HEK293 (cell line): Measurements from ENCODE around the gene DPM2.

Experiments
- CTCF ChIA-PET: fragments of 350-600 bp; formaldehyde crosslinking; extraction: SDS; loops from one replicate; lab custom pipeline; 2021; ENCODE audit warnings: antibody characterized with exemption; lab: Yijun Ruan, JAX
- POLR2A ChIA-PET: fragments of 300-600 bp; formaldehyde crosslinking; extraction: SDS; loops from one replicate; lab custom pipeline; 2020; ENCODE audit warnings: antibody characterized with exemption, inconsistent platforms; lab: Yijun Ruan, JAX
- H3K27ac ChIP-seq: fragments of 200-500 bp; sonication (Bioruptor generic); 2 replicates; pipeline ENCODE4 v1.5.1; 2014; ENCODE audit warnings: low read depth, low read length, control low read depth, inconsistent platforms; ENCODE audit errors: extremely low read depth
- H3K36me3 ChIP-seq, 2 experiments: fragments of 200-500 bp in 1 of 2; sonication (Bioruptor generic) in 1 of 2; 1 replicate in 1 of 2; 2 replicates in 1 of 2; pipeline ENCODE4 v1.5.1; 2014 to 2017; ENCODE audit warnings: inconsistent platforms in 2 of 2, low read length in 2 of 2; ENCODE audit not compliant: control insufficient read depth in 2 of 2, insufficient read depth in 1 of 2
- H3K4me1 ChIP-seq: fragments of 200-500 bp; sonication (Bioruptor generic); 2 replicates; pipeline ENCODE4 v1.5.1; 2014; ENCODE audit warnings: mild to moderate bottlenecking, low read length, inconsistent platforms; ENCODE audit not compliant: control insufficient read depth, insufficient read depth
- H3K4me3 ChIP-seq: 2 replicates; pipeline ENCODE4 v1.5.1; 2011; ENCODE audit warnings: low read depth, mild to moderate bottlenecking, control low read depth, low read length, moderate library complexity
- H3K9me3 ChIP-seq: fragments of 200-500 bp; sonication (Bioruptor generic); 2 replicates; pipeline ENCODE4 v1.5.1; 2014; ENCODE audit warnings: low read depth, low read length, inconsistent platforms; ENCODE audit not compliant: control insufficient read depth, insufficient read depth
- GLI4 ChIP-seq: fragments of 450-650 bp; formaldehyde crosslinking; IDR thresholded peaks from 2 replicates; pipeline ENCODE4 v1.5.1; 2016; ENCODE audit warnings: missing biosample characterization, missing genetic modification characterization
- GLIS2 ChIP-seq: fragments of 450-650 bp; formaldehyde crosslinking; IDR thresholded peaks from 2 replicates; pipeline ENCODE4 v1.5.1; 2016; ENCODE audit warnings: missing biosample characterization, missing genetic modification characterization
- HIC1 ChIP-seq: fragments of 450-650 bp; formaldehyde crosslinking; IDR thresholded peaks from 2 replicates; pipeline ENCODE4 v1.5.1; 2016; ENCODE audit warnings: missing biosample characterization, missing genetic modification characterization
- KLF1 ChIP-seq: fragments of 450-650 bp; formaldehyde crosslinking; IDR thresholded peaks from 2 replicates; pipeline ENCODE4 v1.5.1; 2016; ENCODE audit warnings: missing biosample characterization, missing genetic modification characterization
- KLF7 ChIP-seq: fragments of 450-650 bp; formaldehyde crosslinking; IDR thresholded peaks from 2 replicates; pipeline ENCODE4 v1.5.1; 2016; ENCODE audit warnings: missing biosample characterization, missing genetic modification characterization, borderline replicate concordance
- PRDM6 ChIP-seq: fragments of 450-650 bp; formaldehyde crosslinking; IDR thresholded peaks from 2 replicates; pipeline ENCODE4 v1.5.1; 2017; ENCODE audit warnings: missing biosample characterization, missing genetic modification characterization
- SETDB1 ChIP-seq: IDR thresholded peaks from one replicate; pipeline ENCODE4 v1.6.1; 2017; ENCODE audit warnings: mild to moderate bottlenecking, low read length, moderate library complexity, mixed read lengths; ENCODE audit not compliant: insufficient read length
- SP3 ChIP-seq: fragments of 450-650 bp; formaldehyde crosslinking; IDR thresholded peaks from 2 replicates; pipeline ENCODE4 v1.5.1; 2016; ENCODE audit warnings: missing biosample characterization, missing genetic modification characterization
- TSHZ1 ChIP-seq: fragments of 450-650 bp; formaldehyde crosslinking; IDR thresholded peaks from 2 replicates; pipeline ENCODE4 v1.5.1; 2016; ENCODE audit warnings: missing biosample characterization, missing genetic modification characterization, borderline replicate concordance
- ZBTB48 ChIP-seq: fragments of 450-650 bp; formaldehyde crosslinking; IDR thresholded peaks from 2 replicates; pipeline ENCODE4 v1.5.1; 2016; ENCODE audit warnings: missing biosample characterization, missing genetic modification characterization
- ZFHX2 ChIP-seq: fragments of 450-650 bp; formaldehyde crosslinking; conservative IDR thresholded peaks from 2 replicates; pipeline ENCODE4 v1.5.1; 2016; ENCODE audit warnings: missing biosample characterization, missing genetic modification characterization
- ZNF133 ChIP-seq: fragments of 450-650 bp; formaldehyde crosslinking; IDR thresholded peaks from 2 replicates; pipeline ENCODE4 v1.5.1; 2016; ENCODE audit warnings: missing biosample characterization, missing genetic modification characterization
- ZNF157 ChIP-seq: fragments of 450-650 bp; formaldehyde crosslinking; IDR thresholded peaks from 2 replicates; pipeline ENCODE4 v1.5.1; 2016; ENCODE audit warnings: missing biosample characterization, missing genetic modification characterization
- ZNF341 ChIP-seq: fragments of 450-650 bp; formaldehyde crosslinking; IDR thresholded peaks from 2 replicates; pipeline ENCODE4; 2016; ENCODE audit warnings: low read depth, missing biosample characterization, missing genetic modification characterization
- ZNF416 ChIP-seq: fragments of 450-650 bp; formaldehyde crosslinking; IDR thresholded peaks from 2 replicates; pipeline ENCODE4 v1.5.1; 2016; ENCODE audit warnings: missing biosample characterization, missing genetic modification characterization
- ZNF433 ChIP-seq: fragments of 450-650 bp; formaldehyde crosslinking; IDR thresholded peaks from 2 replicates; pipeline ENCODE4 v1.5.1; 2016; ENCODE audit warnings: missing biosample characterization, missing genetic modification characterization, low read depth
- ZNF501 ChIP-seq: fragments of 450-650 bp; formaldehyde crosslinking; IDR thresholded peaks from 2 replicates; pipeline ENCODE4 v1.5.1; 2016; ENCODE audit warnings: missing biosample characterization, missing genetic modification characterization
- ZNF654 ChIP-seq: fragments of 450-650 bp; formaldehyde crosslinking; IDR thresholded peaks from 2 replicates; pipeline ENCODE4 v1.5.1; 2016; ENCODE audit warnings: low read depth, missing biosample characterization, missing genetic modification characterization
- ZNF692 ChIP-seq: fragments of 450-650 bp; formaldehyde crosslinking; IDR thresholded peaks from 2 replicates; pipeline ENCODE4 v1.5.1; 2016; ENCODE audit warnings: missing biosample characterization, missing genetic modification characterization

DPM2 gene

GRCh38 chr9:127950513-127951289, 13.0 kb upstream of the DPM2 start:
- Histone ChIP-seq H3K4me1 (peaks cover 5% of the 10 kb centered on the region), H3K4me3 (no peak overlapping the region), H3K36me3 (peaks cover 0 to under 1% of the 10 kb centered on the region in 2 experiments; a peak in 1 of 3 replicates), H3K27ac (no peak overlapping the region), H3K9me3 (no peaks in the 10 kb centered on the region)
- TF ChIP-seq ZFHX2 (peak; percentile 42), SP3 (tag by site-specific recombination) (no peak), ZNF157 (tag by site-specific recombination) (no peak), KLF1 (no peak)
- POLR2A ChIA-PET = no interaction called here
- CTCF ChIA-PET = interaction anchor here (0.7 to 2.1 kb wide), 4 partner anchors 8 to 112 kb away, joined by 3 to 9 read pairs (median 6); no protein-coding TSS in a partner anchor

GRCh38 chr9:127949827-127950512, 12.3 kb upstream of the DPM2 start:
- ChIA-PET CTCF (interaction anchor here (1.4 to 2.1 kb wide), 4 partner anchors 9 to 168 kb away, joined by 4 to 9 read pairs (median 6); no protein-coding TSS in a partner anchor), POLR2A (interaction anchor here (1.3 kb wide), 1 partner anchor 85 kb away, joined by 3 read pairs; no protein-coding TSS in a partner anchor)
- Histone ChIP-seq H3K27ac (no peak overlapping the region), H3K9me3 (no peaks in the 10 kb centered on the region), H3K4me1 (no peaks in the 10 kb centered on the region), H3K36me3 (peaks cover 0 to 8% of the 10 kb centered on the region in 2 experiments; a peak in 1 of 3 replicates), H3K4me3 (no peak overlapping the region)
- TF ChIP-seq ZNF654 (tag by site-specific recombination) (no peak), PRDM6 (no peak), ZNF692 (tag by site-specific recombination) (no peak), ZNF341 (tag by site-specific recombination) (no peak), ZNF433 (no peak), TSHZ1 (tag by site-specific recombination) (no peak)

- no peaks in the 10 kb centered on the region for H3K9me3 ChIP-seq
- ChIA-PET CTCF (interaction anchor here (1.7 to 1.8 kb wide), 2 partner anchors 12 to 169 kb away, joined by 6 to 9 read pairs; no protein-coding TSS in a partner anchor), POLR2A (no interaction called here)
- H3K27ac ChIP-seq = no peak overlapping the region
- no peak overlapping the region for H3K4me3 ChIP-seq
- H3K36me3 ChIP-seq = peaks cover 0 to 24% of the 10 kb centered on the region in 2 experiments; a peak in 1 of 3 replicates
- peaks cover 3% of the 10 kb centered on the region; the same call in 1 of the 2 replicates for H3K4me1 ChIP-seq
- TF ChIP-seq KLF7 (tag by site-specific recombination) = no peak
- no peak for TF ChIP-seq ZNF416 (tag by site-specific recombination)
- TF ChIP-seq ZBTB48 (tag by site-specific recombination) = 0 out of 2 replicates have a peak, but pooled peaks have one; percentile 15
- TF ChIP-seq GLI4 (tag by site-specific recombination) = no peak
- TF ChIP-seq ZNF501 (tag by site-specific recombination) = no peak
- no peak for TF ChIP-seq ZNF133 (tag by site-specific recombination)
- no peak for TF ChIP-seq HIC1 (tag by site-specific recombination)
- TF ChIP-seq SETDB1 = no peak
- TF ChIP-seq GLIS2 (tag by site-specific recombination) = 0 out of 2 replicates have a peak, but pooled peaks have one; percentile 15
These were observed 10.4 kb upstream of the DPM2 start for GRCh38 chr9:127947841-127948710.
